GM12892 (cell line): ENCODE data around the gene RAET1L.

ENCODE experiments used
- POLR2A ChIP-seq: IDR thresholded peaks from 2 replicates; pipeline ENCODE4 v1.6.1; 2011; ENCODE audit warnings: low read depth, low read length, control low read depth
- POLR2AphosphoS5 ChIP-seq: IDR thresholded peaks from 2 replicates; pipeline ENCODE4 v1.6.1; 2011; ENCODE audit warnings: low read depth, low read length, control low read depth
- TAF1 ChIP-seq: IDR thresholded peaks from 2 replicates; pipeline ENCODE4 v1.6.1; 2011; ENCODE audit warnings: low read depth, mild to moderate bottlenecking, control low read depth, low read length, borderline replicate concordance

DNA sequence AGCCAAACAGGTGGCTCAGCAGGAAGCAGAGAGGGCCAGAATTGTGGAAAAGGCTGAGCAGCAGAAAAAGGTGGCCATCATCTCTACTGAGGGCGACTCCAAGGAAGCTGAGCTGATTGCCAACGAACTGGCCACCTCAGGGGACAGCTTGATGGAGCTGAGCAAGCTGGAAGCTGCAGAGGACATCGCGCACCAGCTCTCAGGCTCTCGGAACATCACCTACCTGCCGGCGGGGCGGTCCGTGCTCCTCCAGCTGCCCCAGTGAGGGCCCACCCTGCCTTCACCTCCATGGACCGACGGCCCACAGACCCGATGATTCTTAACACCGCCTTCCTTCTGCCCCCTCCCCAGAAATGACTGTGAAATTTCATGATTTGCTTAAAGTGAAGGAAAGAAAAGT, 17.8 kb upstream of the RAET1L start:
- TF ChIP-seq POLR2A (no peak), POLR2AphosphoS5 (no peak), TAF1 (no peak)
